ENCODE results near the gene CAV1.

CAV1 gene

DNA sequence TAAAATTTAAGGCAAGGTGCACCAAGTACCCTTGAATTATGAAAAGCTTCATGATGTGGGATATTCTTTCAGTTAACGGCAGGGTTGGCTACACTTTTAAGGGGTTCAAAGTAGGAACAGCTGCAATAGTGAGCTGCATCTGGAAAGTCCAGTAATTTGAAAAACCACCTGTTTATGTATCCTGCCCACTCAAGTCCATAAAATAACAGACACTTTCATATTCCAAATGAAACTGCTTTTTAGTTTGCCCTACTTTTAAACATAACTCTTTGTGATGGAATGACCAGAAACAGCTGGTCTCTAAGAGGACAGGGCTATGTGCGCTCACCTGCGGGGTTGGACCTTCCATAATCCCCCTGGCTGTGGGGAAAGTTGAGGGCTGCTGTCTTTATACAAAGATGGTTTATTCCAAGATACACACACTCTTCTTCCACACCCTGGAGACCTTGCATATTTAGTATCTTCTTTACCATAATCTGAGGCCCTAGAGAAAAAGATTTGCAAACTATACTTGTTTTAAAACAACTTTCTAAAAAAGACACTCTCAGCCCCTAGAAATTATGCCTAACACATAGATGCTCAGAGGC lies 7.4 kb downstream of the CAV1 start:
- no peak for DNase-seq

DNA sequence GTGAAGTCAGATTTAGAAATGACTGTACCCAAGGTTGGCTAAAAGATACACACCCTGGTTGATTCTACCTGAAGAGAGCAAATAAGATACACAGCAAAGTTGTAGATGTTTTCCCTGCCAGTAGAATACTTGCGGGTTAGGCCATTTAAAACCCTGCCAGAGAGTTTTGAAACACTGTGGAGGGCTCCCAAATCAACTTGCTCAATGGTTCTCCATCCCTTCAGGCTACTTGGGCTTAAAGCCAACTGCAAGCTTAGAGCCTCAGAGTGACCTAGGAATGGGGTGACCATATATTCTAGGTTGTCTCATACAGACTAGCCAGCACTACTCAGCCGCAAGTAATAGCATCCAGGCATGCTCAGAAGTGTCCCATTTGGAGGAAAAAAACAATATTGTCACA lies 10.0 kb downstream of the CAV1 start:
- DNase-seq: no peak

DNA sequence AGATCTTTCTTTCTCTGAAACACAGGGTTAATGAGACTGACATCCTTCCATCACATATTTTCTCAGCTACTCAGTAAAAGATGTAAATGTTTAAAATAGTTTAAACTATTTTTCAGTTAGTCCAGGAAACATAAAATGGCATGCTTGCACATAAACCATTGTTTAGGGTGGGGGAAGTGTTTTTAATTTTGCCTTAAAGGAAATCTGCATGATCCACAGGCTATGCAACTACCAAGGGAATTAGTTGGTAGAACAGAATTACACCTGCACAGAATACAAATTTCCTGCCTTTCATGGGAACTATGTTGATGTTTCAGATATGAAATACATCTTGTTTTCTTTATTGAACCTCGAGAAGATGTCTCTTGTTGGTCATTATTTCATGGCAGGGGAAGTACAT lies 10.6 kb downstream of the CAV1 start:
- no peak for DNase-seq

DNA sequence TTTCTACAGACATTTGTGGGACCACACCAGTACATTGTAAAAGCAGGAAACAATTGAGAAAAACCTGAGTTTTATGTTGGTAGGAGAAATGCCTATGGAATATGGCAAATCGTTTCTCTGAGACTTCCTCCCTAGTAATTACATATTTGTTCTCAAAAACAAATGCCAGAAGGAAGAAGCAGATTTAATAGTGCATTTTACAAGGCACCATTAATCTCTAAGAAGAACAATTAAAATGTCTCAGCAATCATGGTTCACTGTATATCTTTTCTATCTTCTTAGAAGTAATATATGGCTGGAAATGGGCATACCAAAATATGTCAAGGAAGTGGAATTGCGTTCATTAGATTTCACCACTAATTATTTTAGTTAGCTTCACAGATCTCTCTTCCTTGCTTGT lies 13.3 kb downstream of the CAV1 start:
- no peak for DNase-seq

DNA sequence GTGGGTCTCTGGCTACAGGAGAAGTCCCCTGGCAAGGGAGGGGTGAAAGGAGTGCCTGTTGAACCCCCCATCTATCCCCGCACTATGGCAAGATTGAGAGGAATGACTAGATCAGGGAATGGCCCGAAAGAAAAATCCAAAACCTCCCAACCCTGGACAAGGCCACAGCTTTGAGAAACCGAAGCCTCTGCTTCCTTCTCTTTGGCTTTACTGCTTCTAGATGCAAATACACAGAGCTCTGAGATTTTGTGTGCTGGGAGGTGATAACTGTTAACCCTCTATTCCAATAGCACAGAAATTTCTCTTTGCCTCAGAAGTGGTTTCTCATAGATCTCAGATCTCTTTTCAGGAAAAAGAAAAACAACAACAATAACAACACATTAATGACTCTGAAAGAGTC lies 15.0 kb downstream of the CAV1 start:
- no peak for DNase-seq

DNA sequence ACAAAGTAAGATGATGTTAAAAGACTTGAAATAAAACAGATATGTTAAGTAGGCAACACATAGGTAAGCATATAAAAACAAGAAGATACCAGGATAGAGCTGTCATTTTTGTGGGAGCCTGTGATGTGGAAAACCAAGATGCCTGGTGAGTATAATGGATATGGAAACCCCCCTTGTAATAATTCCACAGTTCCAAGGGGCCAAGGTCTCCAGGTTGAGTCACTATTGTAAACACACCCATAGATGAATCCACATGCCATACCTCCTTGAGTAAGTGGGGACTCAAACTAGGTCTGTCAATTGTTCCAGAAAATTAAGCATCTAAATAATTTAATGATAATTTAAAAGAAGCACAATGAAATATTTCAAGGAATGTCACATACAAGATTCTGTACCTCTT lies 15.9 kb downstream of the CAV1 start:
- no peak for DNase-seq

DNA sequence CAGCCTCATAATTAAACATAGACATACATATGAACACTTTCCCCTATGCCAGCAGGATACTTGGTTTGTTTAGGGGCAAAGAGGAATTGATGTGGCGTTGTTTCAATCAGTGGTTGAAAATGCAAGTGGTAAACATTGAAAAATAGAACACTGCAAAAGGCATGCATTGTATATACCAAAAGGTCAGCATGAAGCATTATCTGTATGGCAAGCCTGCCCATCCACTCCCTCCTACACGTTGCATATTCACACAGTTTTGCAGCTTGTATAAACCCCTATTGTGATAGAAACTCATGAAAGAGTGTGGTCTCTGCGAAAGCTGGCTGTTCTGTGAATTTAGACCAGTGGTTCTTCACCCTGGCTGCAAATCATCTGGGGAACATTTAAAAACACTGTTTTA lies 17.1 kb downstream of the CAV1 start:
- DNase-seq: no peak

DNA sequence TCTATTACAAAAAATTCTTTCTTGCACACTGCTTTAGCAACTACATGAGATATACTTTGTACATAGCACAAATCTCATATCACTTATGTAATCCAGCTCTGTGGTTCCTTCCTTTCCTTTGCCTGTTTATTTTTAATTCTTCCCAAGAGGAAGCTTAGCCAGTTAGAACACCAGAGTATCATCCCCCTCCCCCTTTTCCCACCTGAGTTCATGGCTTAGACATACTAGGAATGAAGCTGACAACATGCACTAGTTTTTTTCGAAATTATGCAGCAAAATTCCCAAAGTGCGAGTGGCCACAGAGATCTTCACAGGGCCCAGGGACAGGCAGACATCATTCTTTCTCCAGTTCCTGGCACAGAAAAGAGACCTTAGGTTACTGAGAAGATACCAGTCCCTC lies 17.8 kb downstream of the CAV1 start:
- no peak for DNase-seq

DNA sequence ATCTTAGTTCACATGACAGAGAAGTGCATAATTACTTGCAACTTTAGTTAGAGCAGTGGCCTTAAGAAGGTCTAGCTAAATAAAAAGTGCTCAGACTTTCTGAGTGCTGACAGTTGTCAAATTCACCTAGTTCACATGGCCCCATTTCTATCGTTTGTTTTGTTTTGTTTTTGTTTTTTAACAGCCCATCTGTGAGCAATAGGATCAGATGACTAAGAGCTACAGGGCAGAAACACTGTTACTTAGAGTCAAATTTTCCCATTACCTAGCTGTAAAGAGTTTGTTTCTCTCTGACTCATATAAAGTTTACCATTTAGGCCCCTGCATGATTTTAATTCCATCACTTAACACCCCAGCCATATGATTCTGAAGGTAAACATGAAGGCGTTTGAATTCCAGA lies 18.8 kb downstream of the CAV1 start:
- DNase-seq: no peak

DNA sequence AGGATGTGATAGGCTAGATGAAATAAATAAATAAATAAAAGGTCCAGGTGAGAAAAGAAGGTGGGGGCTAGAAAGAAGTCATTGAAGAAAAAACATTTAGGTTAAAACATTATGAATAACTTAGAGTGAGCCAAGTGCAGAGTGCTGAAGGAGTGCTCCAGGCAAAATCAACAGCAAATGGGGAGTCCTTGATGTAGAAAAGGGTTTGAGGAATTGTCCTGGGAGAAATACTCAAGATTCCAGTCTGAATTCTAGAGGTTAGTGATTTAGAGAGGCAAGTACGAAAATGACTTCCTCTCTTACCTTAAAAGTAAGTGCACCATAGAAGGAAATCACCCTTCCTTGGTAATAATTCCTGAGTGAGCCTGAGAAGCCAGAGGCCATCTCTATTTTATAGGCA lies 19.7 kb downstream of the CAV1 start:
- no peak for DNase-seq

DNA sequence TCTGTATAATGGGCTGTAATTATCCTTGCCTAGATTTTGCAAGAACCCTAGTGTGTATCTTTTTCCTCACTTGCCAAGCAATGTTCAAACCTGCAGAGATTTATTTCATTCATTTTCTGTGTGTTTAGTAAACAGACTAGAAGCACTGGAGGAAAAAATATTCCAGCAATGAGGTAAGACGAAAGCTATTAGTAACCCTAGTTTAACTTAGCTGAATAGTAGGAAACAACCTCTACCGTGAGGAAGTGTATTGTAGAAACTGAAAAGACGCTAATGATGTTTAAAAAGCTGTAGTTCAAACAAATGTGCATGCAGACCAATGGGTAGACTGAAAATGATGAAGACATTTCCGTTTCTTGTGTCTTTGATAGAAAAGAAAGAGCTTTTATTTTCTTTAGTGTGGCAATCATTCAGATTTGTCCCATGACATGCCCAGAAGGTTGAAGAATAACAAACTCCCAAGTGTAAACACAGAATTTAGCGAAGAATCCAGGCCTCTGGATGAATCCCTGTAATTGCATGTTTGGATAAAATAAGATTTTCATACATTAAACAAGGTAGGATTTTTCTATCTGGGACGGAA lies 20.7 kb downstream of the CAV1 start:
- DNase-seq: no peak

DNA sequence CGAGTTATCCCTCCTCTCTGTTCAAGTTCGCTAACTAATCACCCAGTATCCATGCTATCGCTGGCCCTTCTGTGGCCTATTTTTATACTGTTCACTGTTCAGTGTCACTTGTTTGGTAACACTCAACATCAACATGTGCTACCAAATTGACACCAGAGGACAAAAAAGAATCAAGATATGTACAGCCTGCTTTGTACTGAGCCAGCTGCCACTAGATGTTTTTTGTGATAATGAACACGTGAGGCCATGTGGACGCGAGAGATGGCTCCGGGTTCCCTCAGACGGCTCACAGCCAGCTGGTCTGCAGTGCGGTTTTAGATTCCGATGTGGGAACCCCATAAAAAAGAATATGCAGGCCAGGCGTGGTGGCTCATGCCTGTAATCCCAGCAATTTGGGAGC lies 21.2 kb downstream of the CAV1 start:
- DNase-seq: no peak

DNA sequence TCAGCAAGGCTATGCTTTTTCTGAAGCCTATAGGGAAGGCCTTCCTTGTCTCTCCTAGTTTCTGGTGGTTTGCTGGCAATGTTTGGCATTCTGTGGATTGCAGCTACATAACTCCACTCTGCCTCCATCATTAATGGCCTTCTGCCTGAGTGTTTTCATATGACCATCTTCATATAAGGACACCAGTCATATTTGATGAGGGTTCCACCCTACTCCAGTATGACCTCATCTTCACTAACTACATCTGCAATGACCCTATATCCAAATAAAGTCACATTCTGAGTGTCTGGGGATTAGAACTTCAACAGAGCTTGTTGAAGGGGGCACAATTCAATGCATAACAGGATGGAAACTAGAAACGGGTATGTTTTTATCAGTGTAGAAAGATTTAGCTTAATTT lies 22.1 kb downstream of the CAV1 start:
- DNase-seq: no peak

DNA sequence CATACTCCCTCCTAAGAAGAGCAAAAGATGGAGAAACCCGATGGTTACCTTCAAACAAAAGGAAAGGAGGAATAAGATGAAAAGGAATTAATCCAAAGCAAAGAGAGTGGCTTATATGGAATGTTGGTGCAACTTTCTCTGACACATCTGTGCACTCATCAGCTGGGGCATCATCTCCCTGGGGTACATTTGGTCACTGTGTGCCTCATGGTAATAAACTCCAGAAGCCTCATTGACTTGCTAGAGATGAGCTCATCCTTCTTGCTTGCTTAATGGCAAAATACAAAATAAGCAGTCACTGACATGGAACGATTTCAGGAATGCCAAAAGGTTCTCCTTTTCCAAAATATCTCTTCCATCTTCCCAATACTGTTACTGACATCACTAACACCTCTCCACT lies 22.5 kb downstream of the CAV1 start:
- no peak for DNase-seq

DNA sequence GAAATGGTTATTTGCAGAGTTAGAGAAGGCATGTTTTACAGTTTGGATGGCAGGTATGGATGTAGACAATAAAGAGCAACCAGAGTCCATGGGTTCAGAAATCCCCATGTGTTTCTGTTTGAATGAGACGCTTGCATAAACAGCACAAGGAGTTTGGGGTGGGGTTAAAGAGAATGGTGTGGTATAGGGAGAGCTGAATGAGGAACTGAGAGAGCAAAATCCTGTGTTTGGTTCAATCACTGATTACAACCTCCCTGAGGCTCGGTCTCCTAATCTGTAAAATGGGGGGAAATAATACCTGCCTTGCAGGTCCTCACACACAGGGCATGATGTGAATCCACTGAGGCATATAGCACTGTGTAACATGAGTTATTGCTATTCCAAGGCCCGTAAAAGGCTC lies 23.7 kb downstream of the CAV1 start:
- no peak for DNase-seq

DNA sequence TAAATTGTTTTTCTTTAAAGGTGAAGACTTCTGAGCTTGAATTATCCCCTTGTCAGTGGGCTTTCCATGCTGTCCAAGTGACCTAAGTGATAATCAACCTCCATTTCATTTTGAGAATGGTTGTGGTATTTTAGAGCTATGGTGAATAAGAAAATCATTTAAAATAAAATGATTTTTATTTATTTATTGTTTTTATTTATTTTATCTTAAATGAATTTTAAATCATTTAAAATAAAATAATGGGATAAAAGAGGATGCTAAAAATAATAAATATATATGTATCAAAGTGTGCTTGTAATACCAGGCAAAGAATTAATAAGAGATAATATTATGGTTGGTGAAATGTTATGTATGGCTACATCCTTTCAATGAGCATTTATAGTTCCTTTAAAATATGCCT lies 24.5 kb downstream of the CAV1 start:
- no peak for DNase-seq

DNA sequence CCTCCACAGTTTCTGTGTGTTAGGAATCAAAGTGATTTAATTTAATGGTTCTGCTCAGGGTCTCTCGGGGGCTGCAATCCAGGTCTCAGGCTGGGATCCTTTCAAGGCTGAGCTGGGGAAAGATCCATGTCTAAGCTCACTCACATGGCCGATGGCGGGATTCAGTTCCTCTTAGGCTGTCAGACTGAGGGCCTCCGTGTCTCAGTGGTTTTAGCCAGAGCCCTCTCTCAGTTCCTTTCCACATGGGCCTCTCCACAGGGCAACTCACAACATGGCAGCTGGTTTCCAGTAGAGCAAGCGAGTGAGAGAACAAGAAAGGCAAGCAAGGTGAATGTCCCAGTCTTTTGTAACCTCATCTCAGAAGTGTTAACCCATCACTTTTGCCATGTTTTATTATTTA lies 26.9 kb downstream of the CAV1 start:
- DNase-seq: no peak

DNA sequence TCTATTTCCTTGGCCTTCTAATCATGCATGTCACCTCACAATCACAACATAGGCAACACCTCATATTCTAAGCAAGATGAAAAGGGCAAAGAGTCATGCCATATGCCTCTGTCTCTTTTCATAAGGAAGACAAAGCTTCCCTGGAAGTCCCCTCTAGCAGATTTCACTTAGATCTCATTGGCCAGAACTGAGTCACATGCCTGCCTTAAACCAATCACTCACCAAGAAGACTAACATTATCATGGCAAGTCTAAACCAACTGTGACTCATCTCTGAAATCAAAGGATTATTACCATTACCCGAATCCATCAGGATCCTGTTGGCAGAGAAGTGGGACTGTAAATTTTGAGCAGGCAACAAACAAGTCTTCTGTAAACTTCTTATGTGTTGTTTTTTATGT lies 27.8 kb downstream of the CAV1 start:
- DNase-seq: no peak

DNA sequence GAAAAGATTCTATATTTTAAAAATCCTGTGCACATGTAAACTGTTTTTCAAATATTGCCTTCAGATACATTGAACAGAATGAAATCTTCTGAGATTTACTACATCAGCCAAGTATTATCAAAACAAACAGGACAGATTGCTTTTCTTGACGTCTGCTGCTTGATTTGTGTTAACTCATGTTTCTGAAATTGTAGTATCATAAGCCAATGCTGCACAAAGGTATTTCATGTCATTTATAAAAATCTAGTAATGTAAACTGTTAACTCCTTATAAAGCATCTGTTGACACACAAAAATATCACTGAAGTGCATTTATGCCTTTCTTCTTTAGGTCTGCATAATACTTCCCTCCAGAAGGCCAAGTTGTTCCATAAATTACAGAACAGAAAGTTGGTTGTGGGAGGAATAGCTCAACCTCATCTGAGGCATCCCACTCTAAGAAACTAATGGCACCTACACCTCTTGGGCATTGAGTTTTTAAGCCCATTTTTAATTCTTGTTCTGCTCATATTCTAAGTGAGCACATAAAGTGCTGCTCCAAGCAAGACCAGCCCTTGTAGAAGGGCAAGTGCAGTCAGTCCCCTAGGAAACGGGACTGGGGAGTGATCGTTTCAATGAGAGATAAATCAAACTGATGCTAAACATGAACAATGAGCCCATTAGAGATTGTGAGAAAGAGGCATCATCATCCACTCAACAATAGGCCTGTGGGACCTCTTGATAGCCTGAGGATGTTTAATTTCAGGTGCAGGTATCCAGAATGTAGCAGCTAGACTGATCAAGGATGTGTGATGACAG lies 28.5 kb downstream of the CAV1 start:
- DNase-seq: no peak

DNA sequence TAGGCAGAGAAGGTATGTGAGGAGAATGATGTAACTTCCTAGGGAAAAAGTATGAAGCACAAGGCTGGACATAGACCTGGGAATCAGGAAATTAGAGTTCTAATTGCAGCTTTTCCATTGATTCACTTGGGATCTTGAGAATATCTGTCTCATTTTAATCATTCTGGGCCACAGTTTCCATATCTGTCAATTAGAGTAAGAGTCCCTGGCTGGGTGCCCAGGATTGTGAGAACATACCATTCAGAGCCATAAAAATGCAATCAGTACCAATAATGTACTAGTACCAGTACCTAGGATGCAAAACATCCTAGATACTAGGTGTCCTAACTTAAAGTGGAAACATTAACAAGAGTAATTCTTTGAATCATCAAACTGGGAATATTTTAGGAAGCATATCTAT lies 29.6 kb downstream of the CAV1 start:
- no peak for DNase-seq

DNA sequence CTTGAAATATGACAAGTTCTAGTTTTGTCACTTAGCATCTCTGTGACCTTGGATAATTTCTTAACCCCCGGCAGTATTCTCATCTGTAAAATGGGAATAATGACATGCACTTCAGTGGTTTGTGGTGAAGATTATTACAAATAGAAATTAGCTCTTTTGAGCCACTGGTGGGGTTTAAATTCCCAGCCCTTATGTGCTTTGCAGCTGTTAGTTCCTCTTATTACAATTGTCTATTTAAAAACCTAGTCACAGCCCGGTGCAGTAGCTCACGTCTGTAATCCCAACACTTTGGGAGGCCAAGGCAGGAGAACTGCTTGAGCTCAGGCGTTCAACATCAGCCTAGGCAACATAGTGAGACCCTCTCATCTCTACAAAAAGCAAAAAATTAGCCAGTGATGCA lies 30.1 kb downstream of the CAV1 start:
- no peak for DNase-seq

DNA sequence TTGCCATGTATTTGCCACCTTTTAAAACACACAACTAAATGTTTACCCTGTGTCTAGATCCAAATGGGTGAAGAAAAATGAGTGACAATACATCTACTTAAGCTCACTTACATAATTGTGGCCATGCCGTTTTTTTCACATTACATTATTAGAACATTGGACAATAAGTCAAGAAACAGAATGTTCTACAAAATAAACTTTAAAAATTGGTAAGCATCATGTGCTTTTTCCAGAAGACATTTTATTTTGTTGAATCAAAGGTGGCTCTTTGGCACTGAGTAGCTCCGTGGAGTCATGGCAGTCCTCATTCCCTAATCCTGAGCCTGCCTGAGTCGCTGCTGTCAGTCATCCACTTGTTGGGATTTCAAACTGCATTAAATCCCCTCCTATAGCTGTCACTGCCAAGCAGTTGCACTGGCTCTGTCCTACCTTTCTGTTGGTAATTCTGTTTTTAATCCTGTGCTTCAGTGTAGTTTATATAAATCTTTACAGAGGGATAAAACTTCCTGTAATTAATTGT lies 32.3 kb downstream of the CAV1 start:
- DNase-seq: peak; percentile 14 to 57

DNA sequence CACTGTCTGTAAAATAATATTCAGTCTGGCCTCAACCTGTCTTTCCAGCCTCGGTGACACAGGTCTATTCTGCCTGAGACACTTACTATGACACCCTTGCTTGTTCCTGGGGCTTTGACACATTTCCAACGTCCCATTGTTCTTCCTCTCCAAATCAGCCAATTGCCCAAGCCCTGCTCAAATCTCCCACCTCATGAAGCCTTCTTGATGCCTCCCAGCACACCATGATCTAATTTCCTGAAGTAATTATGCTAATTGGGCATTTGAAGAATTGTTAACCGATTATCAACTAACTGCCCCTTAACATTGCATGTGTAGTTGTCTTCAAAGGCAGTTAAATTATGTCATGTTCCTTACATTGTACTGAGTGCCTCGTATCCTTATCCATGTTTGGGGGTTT lies 33.1 kb downstream of the CAV1 start:
- no peak for DNase-seq
